GM18909 (cell line): ENCODE results near the gene MCC.

Source experiments
- ATAC-seq: cut with Tn5 transposase; IDR thresholded peaks from one replicate; pipeline ENCODE4 v1.9.1; 2021; ENCODE audit warnings: mild to moderate bottlenecking; ENCODE audit not compliant: unreplicated experiment, poor library complexity

Gene MCC

GRCh38 chr5:113233606-113234005 lies 254.6 kb downstream of the MCC start:
- no peak for ATAC-seq

- no peak for ATAC-seq
These were observed 255.6 kb downstream of the MCC start for GRCh38 chr5:113232667-113233066.

DNA sequence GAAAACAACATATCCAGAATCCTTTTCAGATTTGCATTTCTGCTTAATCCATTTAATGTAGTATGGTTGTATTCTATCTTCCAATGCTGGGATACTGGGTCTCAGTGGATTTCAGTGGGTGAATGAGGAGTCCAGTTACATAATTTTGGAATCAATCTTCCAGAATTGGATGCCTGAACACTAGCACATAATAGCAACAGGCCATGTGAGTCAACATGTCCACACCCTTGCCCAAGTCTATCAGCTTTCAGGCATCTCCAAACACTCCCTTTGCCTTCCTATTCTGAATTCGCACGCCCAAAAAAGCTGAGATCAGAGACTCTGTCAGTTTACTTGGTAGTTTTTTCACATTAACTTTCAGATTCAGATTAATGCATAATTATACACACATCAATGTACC lies 256.0 kb downstream of the MCC start:
- ATAC-seq = no peak

GRCh38 chr5:113231653-113232000 lies 256.6 kb downstream of the MCC start:
- ATAC-seq = no peak

- ATAC-seq = no peak
These were observed 257.3 kb downstream of the MCC start for GRCh38 chr5:113230711-113231652.

- no peak for ATAC-seq
These were observed 260.5 kb downstream of the MCC start for GRCh38 chr5:113227798-113228197.

- ATAC-seq = no peak
These were observed 262.0 kb downstream of the MCC start for GRCh38 chr5:113226116-113226736.

DNA sequence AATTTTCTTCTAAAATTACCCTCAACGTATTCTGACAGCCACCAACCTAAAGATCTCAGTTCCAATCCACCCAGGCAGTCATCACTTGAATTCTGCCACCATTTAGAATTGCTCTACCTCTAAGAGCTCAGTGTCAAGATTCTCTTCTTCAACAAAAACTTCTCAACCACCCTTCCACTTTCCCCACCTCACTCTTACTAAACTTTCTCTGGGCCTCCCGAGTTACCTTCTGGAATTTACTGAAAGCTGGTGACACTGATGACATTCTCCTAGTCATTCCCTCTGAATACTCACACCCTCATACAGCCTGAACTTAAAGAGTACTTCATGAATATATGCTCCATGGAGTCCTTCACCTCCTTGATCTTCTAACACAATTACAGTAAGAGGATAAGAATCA lies 263.0 kb downstream of the MCC start:
- ATAC-seq = no peak

- no peak for ATAC-seq
These were observed 263.6 kb downstream of the MCC start for GRCh38 chr5:113224605-113225065.

- no peak for ATAC-seq
These were observed 264.2 kb downstream of the MCC start for GRCh38 chr5:113223831-113224604.

DNA sequence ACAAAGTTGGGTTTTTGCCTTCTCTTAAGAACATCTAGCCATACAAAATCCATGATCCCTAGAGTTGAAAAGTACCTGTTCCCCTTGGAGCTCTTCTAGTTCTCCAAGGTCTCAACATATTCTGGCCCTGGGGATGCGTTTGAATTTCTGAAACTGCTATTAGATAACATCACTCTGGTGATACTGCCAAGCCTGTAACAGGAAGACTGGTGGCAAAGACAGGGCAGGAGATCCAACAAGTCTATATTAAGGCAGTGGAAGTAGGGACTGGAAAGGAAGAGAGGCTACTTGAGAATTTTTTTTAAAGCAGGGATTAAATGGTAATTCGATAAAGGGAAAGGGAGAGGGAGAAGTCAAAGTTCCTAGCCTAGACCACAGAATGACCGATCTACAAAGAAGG lies 264.9 kb downstream of the MCC start:
- ATAC-seq = no peak

- ATAC-seq = no peak
These were observed 266.7 kb downstream of the MCC start for GRCh38 chr5:113221294-113222176.

DNA sequence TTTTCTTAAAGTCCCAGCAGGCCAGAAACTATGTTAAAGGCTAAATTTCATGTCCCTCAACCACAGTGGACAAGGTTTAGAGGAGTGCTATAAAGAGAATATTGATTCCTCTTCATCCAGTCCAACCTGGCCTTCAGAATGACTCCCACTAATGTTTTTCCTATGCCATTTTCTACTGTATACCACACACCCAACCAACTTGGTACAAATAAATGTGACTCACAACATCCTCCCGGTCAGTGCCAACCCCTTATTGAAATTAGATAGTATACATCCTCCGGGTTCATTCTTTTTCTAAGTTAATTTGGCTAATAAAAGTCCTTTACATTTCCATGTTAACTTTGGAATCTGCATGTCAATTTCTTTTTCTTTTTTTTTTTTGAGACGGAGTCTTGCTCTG lies 268.6 kb downstream of the MCC start:
- ATAC-seq = no peak

- no peak for ATAC-seq
These were observed 269.2 kb downstream of the MCC start for GRCh38 chr5:113218906-113219517.

DNA sequence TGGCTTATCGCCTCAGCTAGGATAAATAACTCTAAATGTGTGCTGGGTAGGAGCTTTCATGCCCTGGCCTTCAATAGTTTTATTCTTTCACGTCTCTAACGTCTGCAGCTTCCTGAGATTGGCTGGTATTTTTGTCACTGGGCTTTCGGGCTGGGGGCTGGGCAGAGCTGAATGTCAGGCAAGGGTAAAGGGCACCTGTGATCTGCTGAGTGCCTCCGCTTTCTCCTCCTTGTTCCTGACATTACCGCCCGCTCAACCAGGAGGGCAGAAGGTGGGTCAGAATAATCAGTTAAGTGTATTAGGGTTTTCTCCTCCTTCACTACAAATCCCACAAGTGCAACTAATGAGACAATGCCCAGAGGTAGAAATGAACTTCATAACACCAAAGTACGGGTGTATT lies 270.1 kb downstream of the MCC start:
- ATAC-seq = no peak

GRCh38 chr5:113217619-113218184 lies 270.6 kb downstream of the MCC start:
- ATAC-seq = no peak

GRCh38 chr5:113216545-113216944 lies 271.7 kb downstream of the MCC start:
- ATAC-seq = no peak

GRCh38 chr5:113215401-113216060 lies 272.7 kb downstream of the MCC start:
- no peak for ATAC-seq
